Activated CD8-positive, alpha-beta memory T cell treated with anti-CD3 and anti-CD28 coated beads, Interleukin-2, amount 50 U/mL, for 24 hours (primary cell): Measurements from ENCODE around the gene ESRRA.

Experiments
- DNase-seq: peaks from one replicate; pipeline ENCODE4 v3.0.0-alpha.2; 2020; ENCODE audit errors: extremely low read depth

The ESRRA gene

GRCh38 chr11:64333556-64333955 is 28.2 kb downstream of the ESRRA start:
- DNase-seq: no peak

- DNase-seq: no peak
Measured at GRCh38 chr11:64334764-64335735, 29.7 kb downstream of the ESRRA start.

GRCh38 chr11:64337538-64338249 is 32.4 kb downstream of the ESRRA start:
- DNase-seq: no peak

- DNase-seq: no peak
Measured at GRCh38 chr11:64338716-64339115, 33.4 kb downstream of the ESRRA start.

- no peak for DNase-seq
Measured at GRCh38 chr11:64339286-64339685, 34.0 kb downstream of the ESRRA start.

GRCh38 chr11:64339754-64340408 is 34.6 kb downstream of the ESRRA start, which contains the start of gene CCDC88B:
TSS of gene CCDC88B (plus strand) at chr11:64340204. CDS start at chr11:64340267, 63 bp downstream.
- peak; percentile 60 for DNase-seq

GRCh38 chr11:64340671-64341335 is 35.5 kb downstream of the ESRRA start:
- no peak for DNase-seq

GRCh38 chr11:64341429-64341828 is 36.1 kb downstream of the ESRRA start:
- no peak for DNase-seq

- DNase-seq: peak; percentile 75
Measured at GRCh38 chr11:64341851-64342791, 36.8 kb downstream of the ESRRA start.

GRCh38 chr11:64342869-64343745 is 37.8 kb downstream of the ESRRA start:
- no peak for DNase-seq

- DNase-seq: no peak
Measured at GRCh38 chr11:64343767-64344559, 38.6 kb downstream of the ESRRA start.

- no peak for DNase-seq
Measured at GRCh38 chr11:64344787-64345186, 39.5 kb downstream of the ESRRA start.

GRCh38 chr11:64347193-64347867 is 42.0 kb downstream of the ESRRA start:
- no peak for DNase-seq

GRCh38 chr11:64348383-64349024 is 43.2 kb downstream of the ESRRA start:
- DNase-seq: no peak

- DNase-seq: no peak
Measured at GRCh38 chr11:64349025-64349387, 43.7 kb downstream of the ESRRA start.

GRCh38 chr11:64349404-64349803 is 44.1 kb downstream of the ESRRA start:
- no peak for DNase-seq

GRCh38 chr11:64351136-64351631 is 45.9 kb downstream of the ESRRA start:
- no peak for DNase-seq
